Measurements from ENCODE around the gene RLN3.

DNA sequence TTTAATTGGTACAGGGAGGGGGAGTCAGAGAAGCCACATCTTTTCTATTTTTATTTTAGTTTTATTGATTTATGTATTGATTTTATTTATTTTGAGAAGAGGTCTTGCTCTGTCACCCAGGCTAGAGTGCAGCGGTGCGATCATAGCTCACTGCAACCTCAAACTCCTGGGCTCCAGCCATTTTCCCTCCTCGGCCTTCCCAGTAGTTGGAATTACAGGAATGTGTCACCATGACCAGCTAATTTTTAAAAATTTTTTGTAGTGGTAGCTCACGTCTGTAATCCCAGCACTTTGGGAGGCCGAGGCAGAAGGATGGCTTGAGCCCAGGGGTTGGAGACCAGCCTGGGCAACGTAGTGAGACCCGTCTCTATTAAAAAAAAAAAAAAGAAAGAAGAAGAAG is 7.8 kb downstream of the RLN3 start:
- TF ChIP-seq, protein P1, sequence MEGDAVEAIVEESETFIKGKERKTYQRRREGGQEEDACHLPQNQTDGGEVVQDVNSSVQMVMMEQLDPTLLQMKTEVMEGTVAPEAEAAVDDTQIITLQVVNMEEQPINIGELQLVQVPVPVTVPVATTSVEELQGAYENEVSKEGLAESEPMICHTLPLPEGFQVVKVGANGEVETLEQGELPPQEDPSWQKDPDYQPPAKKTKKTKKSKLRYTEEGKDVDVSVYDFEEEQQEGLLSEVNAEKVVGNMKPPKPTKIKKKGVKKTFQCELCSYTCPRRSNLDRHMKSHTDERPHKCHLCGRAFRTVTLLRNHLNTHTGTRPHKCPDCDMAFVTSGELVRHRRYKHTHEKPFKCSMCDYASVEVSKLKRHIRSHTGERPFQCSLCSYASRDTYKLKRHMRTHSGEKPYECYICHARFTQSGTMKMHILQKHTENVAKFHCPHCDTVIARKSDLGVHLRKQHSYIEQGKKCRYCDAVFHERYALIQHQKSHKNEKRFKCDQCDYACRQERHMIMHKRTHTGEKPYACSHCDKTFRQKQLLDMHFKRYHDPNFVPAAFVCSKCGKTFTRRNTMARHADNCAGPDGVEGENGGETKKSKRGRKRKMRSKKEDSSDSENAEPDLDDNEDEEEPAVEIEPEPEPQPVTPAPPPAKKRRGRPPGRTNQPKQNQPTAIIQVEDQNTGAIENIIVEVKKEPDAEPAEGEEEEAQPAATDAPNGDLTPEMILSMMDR (conservative IDR thresholded peaks at IDR 0.05), result no peak
- no peak for TF ChIP-seq ZFX (IDR thresholded peaks at IDR 0.05)

All from C4-2B (cell line).